Measurements from ENCODE around the gene AIF1L. TPM values are rescaled to one million over a fixed set of nuclear protein-coding genes. Genes with fewer than 3 reads are reported as not detected.

AIF1L gene
- total RNA-seq, 1 donor from 2014 or later, result 23.7 TPM

DNA sequence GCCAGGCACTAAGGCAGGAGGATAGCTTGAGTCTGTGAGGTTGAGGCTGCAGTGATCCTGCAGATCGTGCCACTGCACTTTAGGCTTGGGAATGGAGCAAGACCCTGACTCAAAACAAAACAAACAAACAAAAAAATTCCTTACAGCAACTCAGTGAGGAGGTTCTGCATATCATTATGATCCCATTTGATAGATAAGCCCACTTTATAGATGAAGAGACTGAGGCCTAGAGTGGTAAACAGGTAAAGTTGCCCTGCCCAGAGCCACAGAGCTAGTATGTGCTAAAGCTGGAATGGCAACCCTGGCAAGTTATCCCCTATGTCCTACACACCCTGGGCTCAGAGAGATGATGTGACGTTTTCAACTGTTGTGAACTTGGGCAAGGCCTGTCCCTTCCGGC, 7.2 kb downstream of the AIF1L start:
- Histone ChIP-seq H3K36me3 (ENCODE audit: insufficient read depth, low read length) (no peaks in the 10 kb centered on the region), H3K9me3 (ENCODE audit: insufficient read depth, low read depth, low read length) (no peaks in the 10 kb centered on the region), H3K79me2 (ENCODE audit: insufficient read depth, low read length) (no peaks in the 10 kb centered on the region), H4K20me1 (ENCODE audit: insufficient read depth, low read length) (no peaks in the 10 kb centered on the region), H3K9ac (ENCODE audit: low read length) (no peak overlapping the region), H3K4me2 (ENCODE audit: low read length) (no peak overlapping the region), H3K27ac (ENCODE audit: low read depth, low read length) (no peak overlapping the region), H2AFZ (ENCODE audit: low read depth, low read length) (no peak overlapping the region), H3K27me3 (ENCODE audit: insufficient read depth, low read length) (no peaks in the 10 kb centered on the region), H3K4me3 (ENCODE audit: insufficient read depth, low read depth, low read length) (no peak overlapping the region), H3K4me1 (ENCODE audit: insufficient read depth, low read length) (peaks cover 4% of the 10 kb centered on the region)
- DNase-seq (ENCODE audit: low read depth) (no peak), FAIRE-seq (no peak)
- H3K27ac Mint-ChIP-seq (ENCODE audit: unreplicated experiment), result no peak overlapping the region
- H3K27me3 Mint-ChIP-seq (ENCODE audit: low read depth, unreplicated experiment), result peaks cover 17% of the 10 kb centered on the region
- peaks cover 3% of the 10 kb centered on the region for H3K9me3 Mint-ChIP-seq (ENCODE audit: unreplicated experiment)
- H3K36me3 Mint-ChIP-seq (ENCODE audit: low read depth, unreplicated experiment), result no peaks in the 10 kb centered on the region
- no peak overlapping the region for H3K4me3 Mint-ChIP-seq (ENCODE audit: unreplicated experiment)
- peaks cover 12% of the 10 kb centered on the region for H3K4me1 Mint-ChIP-seq (ENCODE audit: low read depth, unreplicated experiment)
- TF ChIP-seq CTCF (IDR thresholded peaks at IDR 0.05; ENCODE audit: insufficient read depth, low read depth, low read length) (no peak), EZH2 (IDR thresholded peaks at IDR 0.05; ENCODE audit: insufficient read depth, low read length) (no peak)

DNA sequence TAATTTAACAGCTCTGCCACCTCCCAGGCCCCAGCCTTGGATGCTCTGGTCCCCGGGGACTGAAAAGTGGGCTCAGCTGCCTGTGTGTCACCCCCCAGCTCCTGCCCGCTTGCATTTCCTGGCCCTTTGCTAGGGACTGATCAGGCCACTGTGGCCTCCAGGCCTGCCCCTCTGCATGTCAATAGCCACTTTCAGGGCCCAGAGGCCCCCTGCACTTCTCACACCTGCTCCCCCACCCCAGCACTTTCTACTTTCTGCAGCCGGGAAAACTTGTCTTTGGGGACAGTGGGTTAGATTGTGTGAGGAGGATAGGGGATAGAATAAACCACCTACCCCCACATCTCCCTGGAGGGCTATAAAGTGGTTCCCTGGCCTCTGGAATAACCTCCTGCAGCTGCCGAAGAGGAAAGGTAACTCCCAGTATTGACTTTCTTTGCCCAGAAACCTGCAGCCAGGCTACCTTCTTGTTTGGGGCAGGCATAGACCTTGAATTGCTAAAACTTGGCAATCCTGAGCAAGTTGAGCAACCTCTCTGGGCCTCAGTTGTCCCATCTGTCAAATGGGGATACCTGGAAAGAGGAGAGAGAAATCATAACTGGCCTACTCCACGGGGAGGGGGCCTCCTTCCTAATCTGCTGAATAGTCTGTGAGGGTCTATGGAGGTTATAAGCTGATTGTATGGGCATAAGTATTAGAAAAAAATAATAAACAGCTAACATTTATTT, 7.8 kb downstream of the AIF1L start:
- H3K79me2 ChIP-seq (ENCODE audit: insufficient read depth, low read length), result no peaks in the 10 kb centered on the region
- H3K9ac ChIP-seq (ENCODE audit: low read length), result no peak overlapping the region
- Mint-ChIP-seq H3K27ac (ENCODE audit: unreplicated experiment) (no peak overlapping the region), H3K4me1 (ENCODE audit: low read depth, unreplicated experiment) (peaks cover 8% of the 10 kb centered on the region), H3K4me3 (ENCODE audit: unreplicated experiment) (no peak overlapping the region), H3K9me3 (ENCODE audit: unreplicated experiment) (peaks cover 3% of the 10 kb centered on the region), H3K36me3 (ENCODE audit: low read depth, unreplicated experiment) (no peaks in the 10 kb centered on the region), H3K27me3 (ENCODE audit: low read depth, unreplicated experiment) (peaks cover 13% of the 10 kb centered on the region)
- no peak for DNase-seq (ENCODE audit: low read depth)
- no peak overlapping the region for H3K4me2 ChIP-seq (ENCODE audit: low read length)
- TF ChIP-seq CTCF (IDR thresholded peaks at IDR 0.05; ENCODE audit: insufficient read depth, low read depth, low read length) (no peak), EZH2 (IDR thresholded peaks at IDR 0.05; ENCODE audit: insufficient read depth, low read length) (no peak)
- H3K4me3 ChIP-seq (ENCODE audit: insufficient read depth, low read depth, low read length), result no peak overlapping the region
- no peak overlapping the region for H3K27ac ChIP-seq (ENCODE audit: low read depth, low read length)
- H3K9me3 ChIP-seq (ENCODE audit: insufficient read depth, low read depth, low read length), result no peaks in the 10 kb centered on the region
- no peaks in the 10 kb centered on the region for H3K27me3 ChIP-seq (ENCODE audit: insufficient read depth, low read length)
- H3K4me1 ChIP-seq (ENCODE audit: insufficient read depth, low read length), result peaks cover 4% of the 10 kb centered on the region
- H4K20me1 ChIP-seq (ENCODE audit: insufficient read depth, low read length), result no peaks in the 10 kb centered on the region
- FAIRE-seq, result no peak
- no peak overlapping the region for H2AFZ ChIP-seq (ENCODE audit: low read depth, low read length)
- no peaks in the 10 kb centered on the region for H3K36me3 ChIP-seq (ENCODE audit: insufficient read depth, low read length)

- no peak overlapping the region for H3K4me3 Mint-ChIP-seq (ENCODE audit: unreplicated experiment)
- H3K9me3 ChIP-seq (ENCODE audit: insufficient read depth, low read depth, low read length), result no peaks in the 10 kb centered on the region
- H2AFZ ChIP-seq (ENCODE audit: low read depth, low read length), result no peak overlapping the region
- H3K9me3 Mint-ChIP-seq (ENCODE audit: unreplicated experiment), result peaks cover 3% of the 10 kb centered on the region
- FAIRE-seq (no peak), DNase-seq (ENCODE audit: low read depth) (no peak)
- H3K27ac ChIP-seq (ENCODE audit: low read depth, low read length), result no peak overlapping the region
- no peaks in the 10 kb centered on the region for H3K36me3 ChIP-seq (ENCODE audit: insufficient read depth, low read length)
- H3K4me2 ChIP-seq (ENCODE audit: low read length), result no peak overlapping the region
- no peaks in the 10 kb centered on the region for H3K79me2 ChIP-seq (ENCODE audit: insufficient read depth, low read length)
- H3K4me1 ChIP-seq (ENCODE audit: insufficient read depth, low read length), result peaks cover 4% of the 10 kb centered on the region
- H3K4me1 Mint-ChIP-seq (ENCODE audit: low read depth, unreplicated experiment), result peaks cover 3% of the 10 kb centered on the region
- H3K27me3 ChIP-seq (ENCODE audit: insufficient read depth, low read length), result no peaks in the 10 kb centered on the region
- TF ChIP-seq CTCF (IDR thresholded peaks at IDR 0.05; ENCODE audit: insufficient read depth, low read depth, low read length) (no peak), EZH2 (IDR thresholded peaks at IDR 0.05; ENCODE audit: insufficient read depth, low read length) (no peak)
- no peak overlapping the region for H3K4me3 ChIP-seq (ENCODE audit: insufficient read depth, low read depth, low read length)
- no peaks in the 10 kb centered on the region for H4K20me1 ChIP-seq (ENCODE audit: insufficient read depth, low read length)
- no peak overlapping the region for H3K9ac ChIP-seq (ENCODE audit: low read length)
- no peaks in the 10 kb centered on the region for H3K36me3 Mint-ChIP-seq (ENCODE audit: low read depth, unreplicated experiment)
- no peak overlapping the region for H3K27ac Mint-ChIP-seq (ENCODE audit: unreplicated experiment)
- peaks cover 12% of the 10 kb centered on the region for H3K27me3 Mint-ChIP-seq (ENCODE audit: low read depth, unreplicated experiment)
Observed at GRCh38 chr9:131105952-131106351, 9.6 kb downstream of the AIF1L start.

Data from astrocyte (in vitro differentiated cells and primary cell).